GM19240 (cell line): ENCODE results near the gene PDE6C.
"Not testable (repeated sequence)": the region's sequence is repeated elsewhere in the genome, so short reads cannot be mapped to it uniquely, and the experiment has no call there.

Experiments
- DNase-seq: peaks from one replicate; pipeline ENCODE4 v3.0.0; 2011; ENCODE audit warnings: low spot score; ENCODE audit not compliant: insufficient read length

PDE6C gene

GRCh38 chr10:93630625-93631557 is 18.6 kb downstream of the PDE6C start:
- DNase-seq: no peak

GRCh38 chr10:93639791-93640190 is 27.5 kb downstream of the PDE6C start:
- no peak for DNase-seq

- DNase-seq: no peak
Observed at GRCh38 chr10:93652857-93653256, 40.5 kb downstream of the PDE6C start.

- no peak for DNase-seq
Observed at GRCh38 chr10:93654201-93654600, 41.9 kb downstream of the PDE6C start.

- DNase-seq: no peak
Observed at GRCh38 chr10:93656155-93656554, 43.8 kb downstream of the PDE6C start.

- DNase-seq: no peak
Observed at GRCh38 chr10:93657757-93658156, 45.4 kb downstream of the PDE6C start.

- DNase-seq: no peak
Observed at GRCh38 chr10:93666030-93666429, 53.7 kb downstream of the PDE6C start.

- DNase-seq: no peak
Observed at GRCh38 chr10:93667795-93668194, 55.5 kb downstream of the PDE6C start.

- no peak for DNase-seq
Observed at GRCh38 chr10:93670372-93670771, 58.0 kb downstream of the PDE6C start.

- no peak for DNase-seq
Observed at GRCh38 chr10:93671042-93671441, 58.7 kb downstream of the PDE6C start.

- no peak for DNase-seq
Observed at GRCh38 chr10:93672022-93672678, 59.8 kb downstream of the PDE6C start.

- no peak for DNase-seq
Observed at GRCh38 chr10:93672890-93673289, 60.6 kb downstream of the PDE6C start.

- no peak for DNase-seq
Observed at GRCh38 chr10:93673791-93674190, 61.5 kb downstream of the PDE6C start.

GRCh38 chr10:93678386-93678785 is 66.0 kb downstream of the PDE6C start:
- DNase-seq: no peak

GRCh38 chr10:93678805-93679587 is 66.7 kb downstream of the PDE6C start:
- DNase-seq: no peak

GRCh38 chr10:93680412-93681047 is 68.2 kb downstream of the PDE6C start:
- no peak for DNase-seq

- DNase-seq: no peak
Observed at GRCh38 chr10:93687737-93688136, 75.4 kb downstream of the PDE6C start.

- no peak for DNase-seq
Observed at GRCh38 chr10:93695740-93696139, 83.4 kb downstream of the PDE6C start.

- DNase-seq: not testable (repeated sequence)
Observed at GRCh38 chr10:93696582-93696981, 84.2 kb downstream of the PDE6C start.

- DNase-seq: no peak
Observed at GRCh38 chr10:93697207-93697606, 84.9 kb downstream of the PDE6C start.

- no peak for DNase-seq
Observed at GRCh38 chr10:93701866-93702209, 89.5 kb downstream of the PDE6C start.
